ENCODE results near the gene SIM2.

- TF ChIP-seq CTCF (IDR thresholded peaks at IDR 0.05) (no peak), POLR2A (IDR thresholded peaks at IDR 0.05) (peak in 1 of 4 donors; percentile 37)
Measured at GRCh38 chr21:36695671-36696389, 3.1 kb upstream of the SIM2 start.
